H1 (cell line): Measurements from ENCODE around the gene ASMTL. TPM values are rescaled to one million over a fixed set of nuclear protein-coding genes. Genes with fewer than 3 reads are reported as not detected.

Source experiments
- CTCF ChIA-PET: fragments of 300-600 bp; sonication (Branson Sonifier 250); formaldehyde crosslinking; loops from one replicate; lab custom pipeline; 2021; ENCODE audit not compliant: partially characterized antibody; lab: Charles Lee
- POLR2A ChIA-PET: fragments of 300-600 bp; sonication (Branson Sonifier 250); formaldehyde crosslinking; loops from one replicate; lab custom pipeline; 2021; ENCODE audit warnings: inconsistent platforms; ENCODE audit not compliant: partially characterized antibody; lab: Charles Lee
- DNase-seq, 2 experiments: peaks; one replicate each; pipeline versions ENCODE4 v3.0.0 to v3.0.0-alpha.2; 2010 to 2022; ENCODE audit warnings: low spot score in 2 of 2, low read depth in 1 of 2, mixed read lengths in 1 of 2
- FAIRE-seq: peaks from 2 replicates; lab custom pipeline; 2011; peaks lifted over from hg19 to GRCh38; lab: Jason Lieb, UNC
- H2AFZ ChIP-seq: 2 replicates; pipeline ENCODE4 v1.8.1; 2012; ENCODE audit warnings: low read length, inconsistent platforms
- H2AK5ac ChIP-seq: 2 replicates; pipeline ENCODE4 v1.6.1; 2013; ENCODE audit warnings: low read depth, low read length
- H2BK120ac ChIP-seq: replicated peaks from 2 replicates; pipeline ENCODE3; 2013; ENCODE audit warnings: low read depth, low read length, inconsistent platforms
- H2BK12ac ChIP-seq: 2 replicates; pipeline ENCODE4 v1.6.1; 2013; ENCODE audit warnings: low read depth, low read length
- H2BK15ac ChIP-seq: 2 replicates; pipeline ENCODE4 v1.6.1; 2013; ENCODE audit warnings: low read length
- H2BK20ac ChIP-seq: 2 replicates; pipeline ENCODE4 v1.6.1; 2013; ENCODE audit warnings: low read length
- H2BK5ac ChIP-seq: 2 replicates; pipeline ENCODE4 v1.6.1; 2013; ENCODE audit warnings: low read depth, low read length
- H3K14ac ChIP-seq: 2 replicates; pipeline ENCODE4 v1.6.1; 2013; ENCODE audit warnings: inconsistent platforms; ENCODE audit not compliant: insufficient read length
- H3K18ac ChIP-seq: 2 replicates; pipeline ENCODE4 v1.6.1; 2013; ENCODE audit warnings: low read length; ENCODE audit errors: extremely low read depth
- H3K23ac ChIP-seq: 2 replicates; pipeline ENCODE4 v1.6.1; 2013; ENCODE audit warnings: inconsistent platforms; ENCODE audit not compliant: insufficient read length
- H3K23me2 ChIP-seq: 2 replicates; pipeline ENCODE4 v1.6.1; 2013; ENCODE audit warnings: low read depth, low read length
- H3K27ac ChIP-seq: 2 replicates; pipeline ENCODE4 v1.6.1; 2011; ENCODE audit warnings: low read depth, low read length, inconsistent platforms
- H3K27me3 ChIP-seq, 4 experiments: replicated peaks in 1 of 4; 1 replicate in 1 of 4; 2 replicates in 3 of 4; pipeline versions ENCODE4 v1.6.1 to v1.8.1; 2011 to 2013; ENCODE audit warnings: low read length in 3 of 4, mild to moderate bottlenecking in 3 of 4, inconsistent platforms in 2 of 4, mixed read lengths in 2 of 4, moderate library complexity in 1 of 4; ENCODE audit not compliant: control insufficient read depth in 3 of 4, insufficient read depth in 3 of 4; ENCODE audit errors: extremely low read depth in 1 of 4
- H3K36me3 ChIP-seq, 4 experiments: 2 replicates each; pipeline versions ENCODE4 v1.6.1 to v1.8.1; 2011 to 2013; ENCODE audit warnings: mild to moderate bottlenecking in 4 of 4, low read length in 3 of 4, moderate library complexity in 2 of 4, control low read depth in 1 of 4, inconsistent platforms in 1 of 4; ENCODE audit not compliant: insufficient read depth in 4 of 4, control insufficient read depth in 2 of 4
- H3K4ac ChIP-seq: replicated peaks from 2 replicates; pipeline ENCODE3; 2013; ENCODE audit warnings: low read length, low read depth, mixed read lengths, inconsistent platforms; ENCODE audit not compliant: insufficient read length
- H3K4me1 ChIP-seq, 4 experiments: replicated peaks in 1 of 4; 1 replicate in 1 of 4; 2 replicates in 3 of 4; pipeline versions ENCODE4 v1.6.1 to v1.8.1; 2011 to 2013; ENCODE audit warnings: low read length in 3 of 4, inconsistent platforms in 2 of 4, mixed read lengths in 1 of 4; ENCODE audit not compliant: insufficient read depth in 4 of 4, control insufficient read depth in 3 of 4
- H3K4me2 ChIP-seq, 2 experiments: 2 replicates each; pipeline versions ENCODE4 v1.6.1 to v1.8.1; 2011 to 2013; ENCODE audit warnings: low read depth in 2 of 2, low read length in 2 of 2, control low read depth in 1 of 2, inconsistent platforms in 1 of 2, mild to moderate bottlenecking in 1 of 2; ENCODE audit not compliant: insufficient read depth in 1 of 2
- H3K4me3 ChIP-seq, 4 experiments: fragments of 200-600, 300-600 bp in 1 of 4; sonication (generic), shearing (Covaris generic), sonication (Bioruptor Twin) in 1 of 4; 2 replicates each; pipeline versions ENCODE4 v1.5.1 to v1.8.1; 2011 to 2016; ENCODE audit warnings: low read length in 4 of 4, low read depth in 3 of 4, control low read depth in 2 of 4, inconsistent platforms in 2 of 4, mild to moderate bottlenecking in 2 of 4, mixed read lengths in 1 of 4, moderate library complexity in 1 of 4; ENCODE audit not compliant: insufficient read depth in 2 of 4; ENCODE audit errors: extremely low read depth in 1 of 4
- H3K56ac ChIP-seq: replicated peaks from 2 replicates; pipeline ENCODE3; 2013; ENCODE audit warnings: low read depth, mild to moderate bottlenecking, mixed read lengths, low read length, inconsistent platforms; ENCODE audit not compliant: insufficient read length
- H3K79me1 ChIP-seq: 2 replicates; pipeline ENCODE4 v1.6.1; 2013; ENCODE audit warnings: low read depth, low read length, control low read depth
- H3K79me2 ChIP-seq, 2 experiments: 2 replicates each; pipeline versions ENCODE4 v1.6.1 to v1.8.1; 2012 to 2013; ENCODE audit warnings: low read length in 2 of 2, mild to moderate bottlenecking in 2 of 2, inconsistent platforms in 1 of 2; ENCODE audit not compliant: insufficient read depth in 2 of 2, control insufficient read depth in 1 of 2
- H3K9ac ChIP-seq, 4 experiments: replicated peaks in 1 of 4; 1 replicate in 1 of 4; 2 replicates in 3 of 4; pipeline versions ENCODE4 v1.6.1 to v1.8.1; 2011 to 2013; ENCODE audit warnings: low read depth in 3 of 4, low read length in 3 of 4, control low read depth in 2 of 4, mild to moderate bottlenecking in 2 of 4, moderate library complexity in 2 of 4, inconsistent platforms in 1 of 4; ENCODE audit errors: extremely low read depth in 1 of 4
- H3K9me3 ChIP-seq, 2 experiments: 2 replicates each; pipeline versions ENCODE4 v1.6.1 to v1.8.1; 2012 to 2013; ENCODE audit warnings: mild to moderate bottlenecking in 2 of 2, moderate library complexity in 2 of 2, control low read depth in 1 of 2, inconsistent platforms in 1 of 2, low read depth in 1 of 2, low read length in 1 of 2, mixed read lengths in 1 of 2; ENCODE audit not compliant: insufficient read depth in 2 of 2
- H4K20me1 ChIP-seq, 2 experiments: replicated peaks in 1 of 2; 2 replicates each; pipeline versions ENCODE3 to v1.8.1; 2011 to 2013; ENCODE audit warnings: inconsistent platforms in 2 of 2, low read length in 2 of 2, mild to moderate bottlenecking in 1 of 2; ENCODE audit not compliant: insufficient read depth in 2 of 2, control insufficient read depth in 1 of 2
- H4K5ac ChIP-seq: 2 replicates; pipeline ENCODE4 v1.6.1; 2013; ENCODE audit warnings: low read length, low read depth, mixed read lengths, inconsistent platforms; ENCODE audit not compliant: insufficient read length
- H4K8ac ChIP-seq: 2 replicates; pipeline ENCODE4 v1.8.0; 2013; ENCODE audit warnings: mild to moderate bottlenecking, moderate library complexity, low read length, inconsistent platforms; ENCODE audit not compliant: insufficient read depth; ENCODE audit errors: extremely low read depth
- H4K91ac ChIP-seq: replicated peaks from 2 replicates; pipeline ENCODE3; 2013; ENCODE audit warnings: low read length, mixed read lengths, inconsistent platforms; ENCODE audit not compliant: insufficient read length
- BACH1 ChIP-seq: IDR thresholded peaks from 2 replicates; pipeline ENCODE4 v1.6.1; 2012; ENCODE audit warnings: low read length, improper control_type of control experiment
- BRCA1 ChIP-seq: IDR thresholded peaks from 2 replicates; pipeline ENCODE4 v1.6.1; 2012; ENCODE audit warnings: low read depth, low read length, improper control_type of control experiment
- CHD2 ChIP-seq: IDR thresholded peaks from 2 replicates; pipeline ENCODE4 v1.6.1; 2012; ENCODE audit warnings: low read length, improper control_type of control experiment
- CTBP2 ChIP-seq: IDR thresholded peaks from 2 replicates; pipeline ENCODE4 v1.7.0; 2011; ENCODE audit warnings: borderline replicate concordance, mild to moderate bottlenecking, moderate library complexity, mixed read lengths, low read length; ENCODE audit not compliant: insufficient read depth, insufficient read length
- CTCF ChIP-seq, 3 experiments: IDR thresholded peaks; 1 replicate in 2 of 3; 2 replicates in 1 of 3; pipeline versions ENCODE4 v1.5.1 to v1.6.1; 2011; ENCODE audit warnings: low read length in 3 of 3, mild to moderate bottlenecking in 3 of 3, inconsistent platforms in 2 of 3, low read depth in 1 of 3, moderate library complexity in 1 of 3; ENCODE audit not compliant: insufficient read depth in 1 of 3; ENCODE audit errors: control extremely low read depth in 1 of 3
- GABPA ChIP-seq: IDR thresholded peaks from 2 replicates; pipeline ENCODE4 v1.6.1; 2011; ENCODE audit warnings: mild to moderate bottlenecking, low read length, moderate library complexity, borderline replicate concordance; ENCODE audit not compliant: insufficient read depth
- GTF2F1 ChIP-seq: IDR thresholded peaks from 2 replicates; pipeline ENCODE4 v1.6.1; 2012; ENCODE audit warnings: low read depth, low read length, improper control_type of control experiment, borderline replicate concordance
- JUN ChIP-seq: IDR thresholded peaks from 2 replicates; pipeline ENCODE4 v1.6.1; 2011; ENCODE audit warnings: low read depth, mild to moderate bottlenecking, improper control_type of control experiment, low read length
- JUND ChIP-seq: IDR thresholded peaks from 2 replicates; pipeline ENCODE4 v1.6.1; 2011; ENCODE audit warnings: mild to moderate bottlenecking, improper control_type of control experiment, low read length
- NRF1 ChIP-seq: IDR thresholded peaks from 2 replicates; pipeline ENCODE4 v1.6.1; 2011; ENCODE audit warnings: mild to moderate bottlenecking, low read depth, low read length, improper control_type of control experiment
- RFX5 ChIP-seq: IDR thresholded peaks from 2 replicates; pipeline ENCODE4 v1.6.1; 2011; ENCODE audit warnings: low read depth, low read length, improper control_type of control experiment, borderline replicate concordance
- SP1 ChIP-seq: IDR thresholded peaks from 2 replicates; pipeline ENCODE4 v1.6.1; 2011; ENCODE audit warnings: low read depth, low read length
- SP4 ChIP-seq: IDR thresholded peaks from 2 replicates; pipeline ENCODE4 v1.6.1; 2012; ENCODE audit warnings: low read length, inconsistent platforms
- SRF ChIP-seq: IDR thresholded peaks from 2 replicates; pipeline ENCODE4 v1.6.1; 2011; ENCODE audit warnings: mild to moderate bottlenecking, low read depth, low read length, moderate library complexity
- polyA plus RNA-seq, 7 experiments: library from polyadenylated mRNA; depleted of rRNA in 3 of 7; stranded (reverse) in 5 of 7; unstranded in 2 of 7; fragments of >200 nt in 5 of 7; fragments of 200-250 nt in 2 of 7; gene quantifications; 1 replicate in 5 of 7; 2 replicates in 1 of 7; 4 replicates in 1 of 7; pipeline versions ENCODE4 v1.2.1 to v1.2.3, GENCODE V29; 2011 to 2013; ENCODE audit warnings: missing spikeins in 2 of 7, mixed read lengths in 2 of 7
- total RNA-seq: library from RNA; stranded (reverse); fragmentation: NEBNext Ultra II Directional; extraction: Animal tissue kit (Norgen Biotek cat#: 25700); gene quantifications from 2 replicates; pipeline ENCODE4 v1.2.1, GENCODE V29; 2021

ASMTL gene
- total and polyA plus RNA-seq, 2 of the 8 experiments (the other 6 are each of a cell fraction or from before 2014, with no cell fraction given): 75.6 to 81.4 TPM

GRCh38 chrX:1407035-1407434 lies 45.7 kb downstream of the ASMTL start:
- H3K4me2 ChIP-seq: no peak overlapping the region
- no peak overlapping the region for H4K5ac ChIP-seq
- FAIRE-seq (no peak), DNase-seq (no peak)
- no peak overlapping the region for H2AK5ac ChIP-seq
- no peak overlapping the region for H3K56ac ChIP-seq
- no peak overlapping the region for H2BK20ac ChIP-seq
- no peak overlapping the region for H3K14ac ChIP-seq
- H3K79me1 ChIP-seq: no peaks in the 10 kb centered on the region; the same call in 1 of the 2 replicates
- no peak overlapping the region for H4K8ac ChIP-seq
- H4K20me1 ChIP-seq: peaks cover 0 to 22% of the 10 kb centered on the region in 2 experiments
- ChIA-PET CTCF (no interaction called here), POLR2A (no interaction called here)
- no peaks in the 10 kb centered on the region for H3K79me2 ChIP-seq
- no peak for TF ChIP-seq SP1
- no peak for TF ChIP-seq SRF
- no peak for TF ChIP-seq RFX5
- no peak for TF ChIP-seq CTBP2
- no peak for TF ChIP-seq SP4
- TF ChIP-seq CHD2: no peak
- no peak for TF ChIP-seq BACH1
- TF ChIP-seq BRCA1: no peak
- no peak for TF ChIP-seq CTCF (IDR thresholded peaks at IDR 0.05; ENCODE audit: control extremely low read depth in 1 of 3, insufficient read depth in 1 of 3, low read depth in 1 of 3, low read length in 3 of 3)
- no peak for TF ChIP-seq GTF2F1
- no peak for TF ChIP-seq GABPA
- no peak for TF ChIP-seq JUND
- no peak for TF ChIP-seq JUN
- no peak for TF ChIP-seq NRF1
- no peaks in the 10 kb centered on the region for H3K9me3 ChIP-seq
- H3K9ac ChIP-seq: no peak overlapping the region
- no peak overlapping the region for H3K18ac ChIP-seq
- no peak overlapping the region for H2BK5ac ChIP-seq
- H2AFZ ChIP-seq: no peak overlapping the region
- no peak overlapping the region for H2BK120ac ChIP-seq
- no peak overlapping the region for H3K23ac ChIP-seq
- H3K23me2 ChIP-seq: peaks cover 41% of the 10 kb centered on the region; the same call in 1 of the 2 replicates
- no peak overlapping the region for H2BK12ac ChIP-seq
- H2BK15ac ChIP-seq: no peak overlapping the region
- no peaks in the 10 kb centered on the region for H3K27me3 ChIP-seq
- H4K91ac ChIP-seq: no peak overlapping the region
- H3K36me3 ChIP-seq: peaks cover 17 to 73% (median 54%) of the 10 kb centered on the region in 4 experiments
- no peak overlapping the region for H3K4me3 ChIP-seq
- no peaks in the 10 kb centered on the region for H3K4me1 ChIP-seq
- H3K4ac ChIP-seq: no peak overlapping the region
- no peak overlapping the region for H3K27ac ChIP-seq
